GM19328 (cell line): ENCODE data around the gene TMEM156.
A peak's percentile ranks its signal among the peaks of the same experiment; 100 is the strongest.

Experiments
- ATAC-seq: cut with Tn5 transposase; IDR thresholded peaks from one replicate; pipeline ENCODE4 v1.9.1; 2021; ENCODE audit warnings: mild to moderate bottlenecking, moderate library complexity; ENCODE audit not compliant: unreplicated experiment

TMEM156 gene

GRCh38 chr4:39032218-39033085 lies at the start of gene TMEM156:
TMEM156 (minus strand) TSS chr4:39032409; CDS start chr4:39032313, 96 bp downstream.
- peak; percentile 46 for ATAC-seq

GRCh38 chr4:39078829-39079228 lies 46.6 kb upstream of the TMEM156 start:
- no peak for ATAC-seq

- ATAC-seq: no peak
Measured at GRCh38 chr4:39068907-39069306, 36.7 kb upstream of the TMEM156 start.

GRCh38 chr4:39067451-39067850 lies 35.2 kb upstream of the TMEM156 start:
- ATAC-seq: no peak

GRCh38 chr4:39067031-39067430 lies 34.8 kb upstream of the TMEM156 start:
- ATAC-seq: no peak

- ATAC-seq: no peak
Measured at GRCh38 chr4:39066371-39066770, 34.2 kb upstream of the TMEM156 start.

- ATAC-seq: no peak
Measured at GRCh38 chr4:39063430-39063829, 31.2 kb upstream of the TMEM156 start.

GRCh38 chr4:39062770-39063097 lies 30.5 kb upstream of the TMEM156 start:
- ATAC-seq: no peak

GRCh38 chr4:39062094-39062769 lies 30.0 kb upstream of the TMEM156 start, which contains the start of gene KLHL5:
KLHL5 (plus strand) TSS chr4:39062232; CDS start chr4:39062653, 421 bp downstream.
- ATAC-seq: no peak

- ATAC-seq: no peak
Measured at GRCh38 chr4:39061457-39061856, 29.2 kb upstream of the TMEM156 start.

GRCh38 chr4:39056023-39056422 lies 23.8 kb upstream of the TMEM156 start:
- no peak for ATAC-seq

GRCh38 chr4:39054497-39054896 lies 22.3 kb upstream of the TMEM156 start:
- no peak for ATAC-seq

GRCh38 chr4:39053983-39054382 lies 21.8 kb upstream of the TMEM156 start:
- no peak for ATAC-seq

- ATAC-seq: no peak
Measured at GRCh38 chr4:39051492-39051891, 19.3 kb upstream of the TMEM156 start.

- ATAC-seq: no peak
Measured at GRCh38 chr4:39050590-39050989, 18.4 kb upstream of the TMEM156 start.

- ATAC-seq: no peak
Measured at GRCh38 chr4:39048311-39048710, 16.1 kb upstream of the TMEM156 start.

- ATAC-seq: no peak
Measured at GRCh38 chr4:39047681-39048080, 15.5 kb upstream of the TMEM156 start.

- no peak for ATAC-seq
Measured at GRCh38 chr4:39046249-39046648, 14.0 kb upstream of the TMEM156 start.

- no peak for ATAC-seq
Measured at GRCh38 chr4:39045827-39046221, 13.6 kb upstream of the TMEM156 start.

- peak; percentile 32 for ATAC-seq
Measured at GRCh38 chr4:39044956-39045826, 13.0 kb upstream of the TMEM156 start.

GRCh38 chr4:39044364-39044955 lies 12.3 kb upstream of the TMEM156 start:
- peak; percentile 65 for ATAC-seq
